Stimulated activated CD4-positive, alpha-beta T cell treated with anti-CD3 and anti-CD28 coated beads, Interleukin-15, amount 100 ng/mL, for 48 hours (primary cell): ENCODE measurements around the gene ADA.
"Not testable (repeated sequence)": the region's sequence is repeated elsewhere in the genome, so short reads cannot be mapped to it uniquely, and the experiment has no call there.

Experiments used
- DNase-seq, 2 donors: peaks; one replicate each; pipeline ENCODE4 v3.0.0-alpha.2; 2020; ENCODE audit warnings: low read depth in 2 of 2

The ADA gene

GRCh38 chr20:44599715-44600114, 51.8 kb downstream of the ADA start:
- DNase-seq, result no peak

DNA sequence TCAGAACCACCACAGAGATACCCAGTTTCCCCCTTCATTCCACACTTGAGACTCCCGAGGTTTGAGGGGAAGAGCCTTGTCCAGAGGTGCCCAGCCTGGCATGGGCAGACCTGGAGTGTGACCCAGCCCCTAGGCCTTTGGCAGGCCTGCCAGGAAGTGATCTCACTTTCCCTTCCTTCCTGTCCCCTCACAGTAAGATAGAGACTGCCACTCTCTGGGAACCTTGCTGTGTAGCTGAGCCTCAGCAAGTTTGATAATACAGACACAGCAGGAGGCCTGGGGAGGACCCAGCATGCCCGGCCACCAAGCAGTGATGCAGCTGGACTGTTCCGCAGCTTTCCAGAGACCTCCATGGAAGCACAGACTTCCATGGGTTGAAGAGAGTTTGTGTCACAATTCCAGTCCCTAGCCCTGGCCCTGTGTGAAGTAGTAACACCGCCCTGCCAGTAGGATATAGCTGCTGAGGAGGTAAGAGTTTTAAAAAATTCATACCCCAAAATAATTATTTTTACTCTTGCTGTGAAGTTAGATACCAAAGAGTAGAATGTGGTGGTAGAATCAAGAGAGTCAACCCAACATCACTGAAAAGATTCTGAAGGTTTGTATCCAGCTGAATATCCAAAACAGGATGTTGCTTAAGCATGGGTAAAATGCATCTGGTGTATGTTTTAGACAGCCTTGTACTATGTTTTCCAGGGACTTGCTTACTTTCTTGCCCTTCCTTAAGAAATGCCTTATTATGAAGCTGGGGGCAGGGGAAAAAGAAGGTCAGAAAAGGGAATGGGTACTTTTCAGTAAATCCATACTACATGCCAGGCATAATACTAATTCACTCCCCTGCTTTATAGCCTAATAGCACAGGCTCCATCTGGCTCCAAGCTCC, 52.8 kb downstream of the ADA start:
- DNase-seq, result no peak

GRCh38 chr20:44597930-44598329, 53.6 kb downstream of the ADA start:
- no peak for DNase-seq

- no peak for DNase-seq
These were observed 54.0 kb downstream of the ADA start for GRCh38 chr20:44597516-44597915.

DNA sequence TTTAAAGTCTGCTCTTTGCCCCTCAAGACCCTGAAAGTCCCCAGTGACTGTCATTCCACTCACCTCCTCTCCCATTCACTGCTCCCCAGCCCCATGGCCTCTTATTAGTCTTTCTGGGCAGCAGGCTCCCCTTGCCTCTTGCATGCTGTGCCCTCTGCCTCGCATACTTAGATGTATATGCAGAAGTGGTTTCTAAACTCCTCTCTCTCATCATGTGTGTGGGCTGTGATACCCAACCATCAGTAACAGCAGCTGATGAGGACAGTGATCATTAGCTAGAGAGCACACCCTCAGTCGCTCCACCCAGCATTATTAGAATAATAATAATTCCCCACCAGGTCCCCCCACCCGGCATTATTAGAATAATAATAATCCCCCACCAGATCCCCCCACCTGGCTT, 54.6 kb downstream of the ADA start:
- DNase-seq, result no peak

DNA sequence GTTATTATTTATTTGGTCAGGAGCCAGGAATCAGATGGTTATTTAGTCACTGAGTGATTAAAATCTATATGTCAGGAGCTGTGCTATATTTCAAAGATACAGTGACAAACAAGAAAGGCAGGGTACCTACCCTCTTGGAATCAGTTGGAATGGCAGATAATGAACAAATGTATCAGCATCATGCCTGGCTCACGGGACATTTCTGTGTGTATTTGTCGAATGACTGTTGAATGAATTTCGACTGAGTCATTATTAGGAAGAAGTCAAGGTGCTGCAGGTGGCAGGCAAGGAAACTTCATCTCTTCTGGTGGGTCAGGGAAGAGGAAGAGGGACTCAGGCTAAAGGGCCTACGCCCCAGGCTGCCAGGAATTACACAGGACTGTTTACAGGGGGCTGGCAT, 55.5 kb downstream of the ADA start:
- DNase-seq, result no peak

DNA sequence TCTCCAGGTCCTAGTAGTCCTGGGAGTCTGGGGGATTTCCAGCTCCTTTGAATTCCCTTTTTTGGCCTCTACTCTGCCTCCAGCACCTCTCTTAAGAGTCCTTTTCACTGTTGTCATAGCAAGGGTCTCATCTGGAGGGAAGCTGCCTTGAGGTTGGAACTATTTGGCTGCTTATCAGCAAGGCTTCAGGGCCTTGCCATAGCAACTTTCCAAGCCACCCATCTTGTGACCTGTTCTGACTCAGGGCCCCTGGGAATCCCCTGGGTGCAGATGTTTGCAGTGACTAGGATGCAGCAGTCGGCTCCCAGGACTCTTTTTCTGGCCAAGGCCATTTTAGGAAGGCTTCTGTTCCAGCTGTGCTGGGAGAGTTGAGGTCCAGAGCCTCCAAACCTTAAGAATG, 56.8 kb downstream of the ADA start:
- DNase-seq, result no peak

GRCh38 chr20:44593751-44594150, 57.7 kb downstream of the ADA start:
- DNase-seq, result no peak

- DNase-seq, result no peak
These were observed 59.1 kb downstream of the ADA start for GRCh38 chr20:44592366-44592765.

- DNase-seq, result no peak
These were observed 60.3 kb downstream of the ADA start for GRCh38 chr20:44590980-44591778.

GRCh38 chr20:44589537-44589936, 62.0 kb downstream of the ADA start:
- no peak for DNase-seq

DNA sequence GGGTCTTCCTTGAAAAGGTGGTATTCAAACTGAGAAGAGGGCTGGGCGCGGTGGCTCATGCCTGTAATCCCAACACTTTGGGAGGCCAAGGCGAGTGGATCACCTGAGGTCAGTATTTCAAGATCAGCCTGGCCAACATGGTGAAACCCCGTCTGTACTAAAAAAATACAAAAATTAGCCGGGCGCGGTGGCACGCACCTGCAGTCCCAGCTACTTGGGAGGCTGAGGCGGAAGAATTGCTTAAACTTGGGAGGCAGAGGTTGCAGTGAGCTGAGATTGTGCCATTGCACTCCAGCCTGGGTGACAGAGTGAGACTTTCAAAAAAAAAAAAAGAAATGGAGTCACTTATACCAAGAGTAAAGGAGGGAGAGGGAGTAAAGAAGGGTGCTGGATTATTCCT, 63.2 kb downstream of the ADA start:
- DNase-seq, result not testable (repeated sequence)

- DNase-seq, result no peak
These were observed 64.2 kb downstream of the ADA start for GRCh38 chr20:44587035-44587980.

DNA sequence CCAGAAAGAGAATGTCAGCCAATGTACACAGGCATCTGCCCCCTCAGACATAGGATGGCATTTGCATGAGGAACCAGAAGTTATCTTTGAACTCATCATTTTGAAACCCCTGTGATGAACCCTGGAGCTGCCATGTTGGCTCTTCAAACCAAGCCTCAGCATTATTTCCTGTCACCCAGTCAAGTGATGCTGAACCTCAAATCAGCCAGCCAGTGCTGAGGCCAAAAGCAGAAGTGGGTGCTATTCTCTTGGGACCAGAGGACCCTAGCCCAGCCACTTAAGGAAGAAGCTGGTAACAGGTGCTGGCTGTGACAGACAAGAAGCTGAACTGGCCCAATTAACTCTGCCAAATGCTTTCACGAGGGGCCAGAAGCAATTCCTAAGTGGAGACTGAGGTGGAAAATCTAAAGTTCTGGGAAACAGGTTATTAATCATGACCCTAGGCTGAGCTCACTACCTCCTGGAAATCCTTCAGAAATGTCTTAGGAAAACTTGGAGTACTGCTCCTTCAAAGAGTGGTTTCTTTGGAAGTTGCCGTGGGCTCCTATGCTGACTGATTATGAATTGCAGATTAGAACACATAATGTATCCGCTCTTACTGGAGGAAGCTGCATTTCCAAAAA, 65.1 kb downstream of the ADA start:
- DNase-seq, result no peak

DNA sequence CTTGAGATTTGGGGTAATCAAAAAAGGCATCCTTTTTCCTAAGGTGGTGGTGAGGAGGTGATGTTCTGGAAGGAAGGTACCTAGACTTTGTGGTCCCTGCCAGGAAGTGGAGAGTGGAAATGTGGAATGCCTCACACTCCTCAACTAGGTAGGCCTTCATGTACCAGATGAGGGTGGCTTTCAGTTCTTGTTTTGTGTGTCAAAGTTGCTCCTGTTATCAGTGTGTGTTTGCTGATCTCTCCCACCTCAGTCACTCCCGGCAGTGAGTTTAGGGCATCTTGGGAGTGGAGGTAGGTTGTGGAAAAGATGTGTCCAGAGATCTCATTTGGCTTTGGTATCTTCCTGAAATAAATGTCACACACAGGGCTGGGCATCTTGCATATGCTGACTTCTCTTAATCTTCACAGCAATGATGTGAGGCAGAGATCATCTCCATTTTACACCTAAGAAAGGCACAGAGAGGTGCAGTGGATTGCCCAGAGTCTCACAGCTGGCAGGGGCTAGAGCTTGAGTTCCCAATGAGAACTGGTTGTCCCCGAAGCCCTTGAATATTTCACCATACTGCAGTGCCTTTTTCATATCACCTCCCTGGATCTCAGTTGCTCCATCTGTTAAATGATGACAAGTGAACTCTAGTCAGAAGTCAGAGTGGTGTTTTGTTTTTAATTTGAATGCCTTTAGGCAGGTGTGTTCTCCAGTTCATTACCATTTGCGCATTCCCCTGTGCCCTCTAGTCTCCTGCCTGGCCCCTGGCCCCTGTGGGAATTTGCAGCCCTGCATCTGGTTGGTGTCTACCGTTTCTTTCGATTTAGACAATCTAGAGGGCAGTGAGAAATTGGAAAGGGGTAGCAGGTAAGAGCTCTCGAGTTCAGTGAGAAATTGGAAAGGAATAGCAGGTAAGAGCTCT, 66.2 kb downstream of the ADA start:
- no peak for DNase-seq

DNA sequence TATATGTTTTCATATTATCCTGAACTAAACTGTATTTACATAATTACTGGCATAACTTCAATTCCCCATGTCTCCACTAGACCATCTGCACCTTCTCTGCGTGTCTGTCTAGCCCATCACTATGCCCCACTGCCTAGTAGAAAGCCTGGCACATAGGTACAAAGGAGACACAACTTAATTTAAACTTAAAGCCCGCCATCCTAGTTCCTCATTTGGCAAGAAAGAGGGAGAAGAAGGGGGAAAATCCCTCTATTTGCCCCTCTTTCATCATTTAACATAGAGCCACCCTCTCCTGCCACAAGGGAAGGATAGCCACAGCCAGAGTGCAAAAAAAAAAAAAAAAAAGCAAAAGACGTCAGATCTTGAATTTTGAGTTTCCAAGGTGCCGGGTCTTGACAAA, 67.3 kb downstream of the ADA start:
- no peak for DNase-seq

- DNase-seq, result no peak
These were observed 68.3 kb downstream of the ADA start for GRCh38 chr20:44583157-44583556.

DNA sequence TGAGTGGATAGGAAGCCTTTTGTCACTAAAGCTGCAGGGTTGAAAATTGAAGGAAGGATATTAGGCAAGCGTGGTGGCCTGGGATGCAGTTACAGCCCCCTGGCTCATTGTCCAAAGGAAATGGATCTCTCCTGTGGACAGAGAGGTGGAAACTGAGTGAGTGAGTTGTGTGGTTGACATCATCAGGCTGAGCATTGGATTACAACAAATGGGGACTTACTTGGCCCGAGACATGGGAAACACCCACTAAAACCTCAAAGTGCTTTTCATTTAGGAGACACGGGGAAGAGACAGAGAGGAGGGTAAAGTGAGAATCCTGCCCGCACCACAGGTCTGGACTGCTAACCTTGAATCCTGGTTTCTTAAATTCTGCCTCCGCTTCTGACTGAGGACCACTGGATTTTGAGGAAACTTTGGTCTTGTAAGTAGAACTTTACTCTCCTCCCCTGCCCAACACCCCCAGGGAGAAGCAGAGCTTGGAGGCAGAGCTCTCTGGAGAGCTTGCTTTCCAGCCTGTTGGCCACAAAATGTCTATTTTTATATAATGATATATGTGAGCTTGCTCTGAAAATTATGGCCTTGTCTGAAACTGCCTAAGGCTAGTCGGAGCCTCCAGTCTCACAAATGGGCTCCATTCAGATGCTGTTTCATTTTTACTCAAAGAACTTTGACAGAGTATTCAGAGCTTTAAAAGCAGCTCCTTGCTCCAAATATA, 69.0 kb downstream of the ADA start, which contains the start of gene PKIG:
Gene PKIG, plus strand, starts transcription at position 269 of the 715 bp plus-strand sequence. CDS start 31,978 bp downstream, outside the sequence.
- no peak for DNase-seq

DNA sequence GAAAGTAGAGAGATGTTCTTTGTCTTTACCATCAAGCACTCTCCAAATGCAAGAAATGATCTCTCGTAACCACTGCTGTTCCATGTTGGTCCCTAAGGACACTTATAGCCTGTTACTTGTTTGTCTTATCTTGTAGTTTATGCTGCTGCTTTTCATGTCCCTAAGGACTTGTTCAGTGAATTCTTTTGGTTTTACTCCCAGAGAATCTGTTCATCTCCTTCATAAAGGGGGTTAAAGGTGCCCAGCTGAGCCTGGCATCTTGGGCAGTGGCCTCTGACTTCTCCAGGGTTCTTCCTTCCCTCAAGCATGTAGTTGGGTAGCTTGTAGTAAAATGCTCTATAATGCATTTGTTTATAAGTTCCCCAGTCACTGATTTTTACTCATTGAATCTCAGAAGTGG, 70.0 kb downstream of the ADA start:
- no peak for DNase-seq
